Osteocyte (in vitro differentiated cells): ENCODE data around the gene SORBS1. TPM values are rescaled to one million over a fixed set of nuclear protein-coding genes. Genes with fewer than 3 reads are reported as not detected.

Experiments
- DNase-seq: peaks from one replicate; pipeline ENCODE4 v3.0.0; 2021; ENCODE audit warnings: mixed read lengths; ENCODE audit not compliant: unreplicated experiment; ENCODE audit errors: extremely low spot score
- H3K27ac Mint-ChIP-seq: one replicate; pipeline ENCODE4 v1.8.0; 2021; ENCODE audit warnings: mild to moderate bottlenecking, mixed read lengths; ENCODE audit not compliant: unreplicated experiment
- H3K27me3 Mint-ChIP-seq: one replicate; pipeline ENCODE4 v1.8.0; 2021; ENCODE audit warnings: mixed read lengths; ENCODE audit not compliant: unreplicated experiment
- H3K36me3 Mint-ChIP-seq: one replicate; pipeline ENCODE4 v1.8.0; 2021; ENCODE audit warnings: mixed read lengths; ENCODE audit not compliant: unreplicated experiment
- H3K4me1 Mint-ChIP-seq: one replicate; pipeline ENCODE4 v1.8.0; 2021; ENCODE audit warnings: mixed read lengths; ENCODE audit not compliant: unreplicated experiment
- H3K4me3 Mint-ChIP-seq: one replicate; pipeline ENCODE4 v1.8.0; 2021; ENCODE audit warnings: mild to moderate bottlenecking, moderate library complexity, mixed read lengths; ENCODE audit not compliant: unreplicated experiment
- H3K9me3 Mint-ChIP-seq: one replicate; pipeline ENCODE4 v1.8.0; 2021; ENCODE audit warnings: mixed read lengths; ENCODE audit not compliant: unreplicated experiment
- total RNA-seq: library from RNA; stranded (reverse); gene quantifications from 2 replicates; pipeline ENCODE4 v1.2.1, GENCODE V29; 2021
- TF ChIP-seq, protein P1 (sequence below): fragments of 200-600 bp; sonication (generic); IDR thresholded peaks from 2 replicates; pipeline ENCODE4 v1.5.0; 2021; ENCODE audit warnings: antibody characterized with exemption, mild to moderate bottlenecking, moderate library complexity

Gene SORBS1
- total RNA-seq, 1 donor from 2014 or later: 1.7 TPM

DNA sequence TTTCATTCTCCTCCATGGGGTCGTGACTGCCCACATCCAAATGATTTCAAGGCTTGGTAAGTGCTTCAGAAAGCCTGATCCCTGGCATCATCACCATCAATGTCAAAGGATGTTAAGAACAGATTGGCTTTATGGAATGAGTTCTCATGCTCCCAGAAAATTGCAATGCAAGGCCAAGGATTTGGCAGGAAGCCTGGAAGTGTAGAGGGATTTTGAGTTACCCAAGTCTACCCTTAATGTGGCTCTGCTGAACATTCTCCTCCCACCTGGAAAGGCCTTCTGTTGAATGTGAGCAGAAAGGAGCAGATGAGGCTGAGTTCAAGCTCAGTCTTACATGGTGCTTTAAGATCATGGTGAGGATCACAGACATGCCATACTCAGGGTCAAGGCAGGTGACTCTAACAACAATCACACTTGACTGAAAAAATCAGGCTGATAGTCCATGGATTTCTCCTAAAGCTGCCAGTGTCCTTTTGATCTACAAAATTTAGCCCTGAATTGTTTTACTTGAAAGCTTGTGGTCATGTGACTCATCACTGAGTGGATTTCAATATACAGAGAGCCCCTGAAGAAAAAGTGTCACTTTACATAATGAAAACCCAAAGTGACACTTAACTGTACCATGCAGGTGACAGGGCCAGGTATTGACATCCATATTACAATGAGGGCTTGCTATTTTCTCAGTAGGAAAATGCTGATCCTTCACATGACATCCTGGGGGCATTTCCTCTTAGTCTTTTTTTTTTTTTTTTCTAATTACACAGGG lies 159.3 kb downstream of the SORBS1 start:
- peaks cover 17% of the 10 kb centered on the region for H3K27me3 Mint-ChIP-seq
- H3K4me1 Mint-ChIP-seq: no peaks in the 10 kb centered on the region
- TF ChIP-seq, protein P1, sequence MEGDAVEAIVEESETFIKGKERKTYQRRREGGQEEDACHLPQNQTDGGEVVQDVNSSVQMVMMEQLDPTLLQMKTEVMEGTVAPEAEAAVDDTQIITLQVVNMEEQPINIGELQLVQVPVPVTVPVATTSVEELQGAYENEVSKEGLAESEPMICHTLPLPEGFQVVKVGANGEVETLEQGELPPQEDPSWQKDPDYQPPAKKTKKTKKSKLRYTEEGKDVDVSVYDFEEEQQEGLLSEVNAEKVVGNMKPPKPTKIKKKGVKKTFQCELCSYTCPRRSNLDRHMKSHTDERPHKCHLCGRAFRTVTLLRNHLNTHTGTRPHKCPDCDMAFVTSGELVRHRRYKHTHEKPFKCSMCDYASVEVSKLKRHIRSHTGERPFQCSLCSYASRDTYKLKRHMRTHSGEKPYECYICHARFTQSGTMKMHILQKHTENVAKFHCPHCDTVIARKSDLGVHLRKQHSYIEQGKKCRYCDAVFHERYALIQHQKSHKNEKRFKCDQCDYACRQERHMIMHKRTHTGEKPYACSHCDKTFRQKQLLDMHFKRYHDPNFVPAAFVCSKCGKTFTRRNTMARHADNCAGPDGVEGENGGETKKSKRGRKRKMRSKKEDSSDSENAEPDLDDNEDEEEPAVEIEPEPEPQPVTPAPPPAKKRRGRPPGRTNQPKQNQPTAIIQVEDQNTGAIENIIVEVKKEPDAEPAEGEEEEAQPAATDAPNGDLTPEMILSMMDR: no peak
- H3K36me3 Mint-ChIP-seq: no peaks in the 10 kb centered on the region
- H3K27ac Mint-ChIP-seq: no peak overlapping the region
- no peaks in the 10 kb centered on the region for H3K9me3 Mint-ChIP-seq
- H3K4me3 Mint-ChIP-seq: no peak overlapping the region
- no peak for DNase-seq

DNA sequence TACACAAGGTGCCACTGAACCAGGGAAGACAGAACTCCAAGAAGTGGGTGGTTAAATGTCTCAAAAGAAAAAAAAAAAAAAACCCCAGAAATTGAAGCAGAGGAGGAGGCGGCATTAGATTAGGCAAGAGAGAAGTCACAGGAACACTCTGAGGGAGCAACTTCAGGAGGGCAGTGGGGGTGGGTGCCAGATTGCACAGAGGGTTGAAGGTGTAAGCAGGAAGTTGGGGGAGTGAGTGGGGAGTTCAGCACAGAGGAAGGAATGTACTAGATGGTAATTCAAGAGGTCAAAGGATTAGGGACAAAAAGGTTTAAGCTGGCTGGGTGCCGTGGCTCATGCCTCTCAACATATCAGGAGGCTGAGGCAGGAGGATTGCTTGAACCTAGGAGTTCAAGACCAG lies 160.4 kb downstream of the SORBS1 start:
- DNase-seq: no peak
- H3K9me3 Mint-ChIP-seq: no peaks in the 10 kb centered on the region
- H3K27me3 Mint-ChIP-seq: peaks cover 17% of the 10 kb centered on the region
- TF ChIP-seq, protein P1: no peak
- no peaks in the 10 kb centered on the region for H3K36me3 Mint-ChIP-seq
- H3K4me1 Mint-ChIP-seq: no peaks in the 10 kb centered on the region
- no peak overlapping the region for H3K27ac Mint-ChIP-seq
- no peak overlapping the region for H3K4me3 Mint-ChIP-seq

DNA sequence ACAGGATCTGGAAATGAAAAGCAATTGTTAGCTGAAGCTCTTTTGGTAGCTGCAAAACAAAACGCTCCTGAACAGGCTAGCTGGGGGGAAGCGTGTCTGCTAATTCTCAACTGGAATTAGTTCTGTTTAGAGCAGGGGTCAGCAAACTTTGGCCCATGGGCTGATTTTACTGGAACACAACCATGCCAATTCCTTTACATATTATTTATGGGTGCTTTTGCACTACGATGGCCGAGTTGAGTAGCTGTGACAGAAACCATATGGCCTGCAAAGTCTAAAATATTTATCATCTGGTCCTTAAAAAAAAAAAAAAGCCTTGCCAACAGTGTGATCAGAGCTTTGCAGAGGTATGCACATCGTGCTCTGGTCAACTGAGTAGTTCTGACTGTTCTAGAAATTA lies 162.0 kb downstream of the SORBS1 start:
- Mint-ChIP-seq H3K27me3 (peaks cover 18% of the 10 kb centered on the region), H3K9me3 (no peaks in the 10 kb centered on the region)
- DNase-seq: no peak

DNA sequence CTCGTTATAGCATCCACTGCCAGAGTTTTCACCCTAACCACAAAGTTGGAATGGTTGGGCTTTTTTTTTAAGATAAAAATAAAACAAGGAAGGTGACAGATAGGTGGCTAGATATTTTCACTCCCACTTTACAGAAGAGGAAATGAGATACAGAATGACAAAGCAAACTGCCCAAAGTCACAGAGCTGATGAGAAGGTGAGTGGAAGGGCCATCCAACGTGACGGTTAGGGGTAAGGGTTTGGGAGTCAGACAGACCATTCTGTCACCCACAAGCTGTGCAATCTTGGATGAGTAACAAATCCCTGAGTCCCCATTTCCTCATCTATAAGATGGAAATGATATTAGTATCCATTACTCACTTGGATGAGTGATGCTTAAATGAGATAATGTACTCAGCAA lies 163.4 kb downstream of the SORBS1 start:
- TF ChIP-seq, protein P1: no peak
- H3K27me3 Mint-ChIP-seq: peaks cover 18% of the 10 kb centered on the region
- H3K4me3 Mint-ChIP-seq: no peak overlapping the region
- H3K27ac Mint-ChIP-seq: no peak overlapping the region
- no peaks in the 10 kb centered on the region for H3K4me1 Mint-ChIP-seq
- no peak for DNase-seq
- no peaks in the 10 kb centered on the region for H3K36me3 Mint-ChIP-seq
- H3K9me3 Mint-ChIP-seq: no peaks in the 10 kb centered on the region

More for the DNA sequence above, 162.0 kb downstream of the SORBS1 start:
- TF ChIP-seq, protein P1: no peak
- Mint-ChIP-seq H3K27ac (no peak overlapping the region), H3K4me1 (no peaks in the 10 kb centered on the region), H3K4me3 (no peak overlapping the region), H3K36me3 (no peaks in the 10 kb centered on the region)

DNA sequence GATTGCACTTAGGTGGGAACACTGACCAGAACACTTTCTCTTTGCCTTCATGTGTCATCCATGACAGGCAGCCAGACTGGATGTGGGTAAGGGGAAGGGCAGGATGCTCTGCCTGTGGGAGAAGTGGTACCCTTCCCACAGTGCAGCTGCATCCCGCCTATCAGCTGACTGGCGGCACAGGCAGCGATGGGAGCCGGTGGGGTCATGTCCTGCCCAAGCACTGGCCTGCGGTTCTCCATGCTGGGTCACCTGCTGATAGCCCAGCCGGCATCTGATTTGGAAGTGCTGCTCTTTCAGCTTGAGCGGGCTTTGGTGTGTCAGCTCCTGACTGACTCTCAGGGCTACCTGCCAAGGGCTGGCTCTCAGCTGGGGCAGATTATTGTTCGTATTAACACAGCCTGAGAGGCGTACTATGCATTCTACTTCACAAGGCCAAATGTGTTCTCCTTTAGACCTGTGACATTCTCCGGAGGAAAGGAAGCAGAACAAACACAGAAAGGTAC lies 165.2 kb downstream of the SORBS1 start:
- H3K9me3 Mint-ChIP-seq: no peaks in the 10 kb centered on the region
- H3K36me3 Mint-ChIP-seq: no peaks in the 10 kb centered on the region
- no peak overlapping the region for H3K4me3 Mint-ChIP-seq
- H3K4me1 Mint-ChIP-seq: peaks cover 14% of the 10 kb centered on the region
- H3K27me3 Mint-ChIP-seq: peaks cover 18% of the 10 kb centered on the region
- no peak overlapping the region for H3K27ac Mint-ChIP-seq
- DNase-seq: no peak
- TF ChIP-seq, protein P1: no peak
